Endothelial cell of umbilical vein (primary cell): ENCODE measurements around the gene PIK3C2G. TPM values are rescaled to one million over a fixed set of nuclear protein-coding genes. Genes with fewer than 3 reads are reported as not detected.

Experiments
- BruUV-seq: library from RNA; stranded (reverse); fragments of 400-500 nt; replicated peaks from 2 replicates; lab custom pipeline; 2021; lab: Mats Ljungman, UMichigan
- CTCF ChIA-PET: fragments of 300-600, 350-600 bp; sonication (Branson Sonifier 250); formaldehyde crosslinking; loops from one replicate; lab custom pipeline; 2021; ENCODE audit warnings: antibody characterized with exemption, inconsistent platforms; lab: Charles Lee
- POLR2A ChIA-PET: fragments of 300-600, 350-600 bp; sonication (Branson Sonifier 250); formaldehyde crosslinking; loops from one replicate; lab custom pipeline; 2021; ENCODE audit warnings: antibody characterized with exemption, inconsistent platforms; lab: Charles Lee
- DNase-seq: peaks from one replicate; pipeline ENCODE4 v3.0.0-alpha.2; 2011; ENCODE audit warnings: low read depth, low spot score
- FAIRE-seq: peaks from 2 replicates; lab custom pipeline; 2011; peaks lifted over from hg19 to GRCh38; lab: Jason Lieb, UNC
- H2AFZ ChIP-seq: 2 replicates; pipeline ENCODE4 v1.6.0; 2012; ENCODE audit warnings: low read depth, low read length, control low read depth, inconsistent platforms
- H3K27ac ChIP-seq: 2 replicates; pipeline ENCODE4 v1.5.1; 2011; ENCODE audit warnings: low read depth, mild to moderate bottlenecking, control low read depth, low read length, moderate library complexity; ENCODE audit not compliant: insufficient read depth
- H3K27me3 ChIP-seq, 2 experiments: 2 replicates each; pipeline versions ENCODE4 v1.6.0 to v1.6.1; 2011; ENCODE audit warnings: low read length in 2 of 2, mixed read lengths in 1 of 2; ENCODE audit not compliant: control insufficient read depth in 2 of 2, insufficient read depth in 2 of 2
- H3K36me3 ChIP-seq, 2 experiments: 2 replicates in 1 of 2; 3 replicates in 1 of 2; pipeline ENCODE4 v1.5.1; 2011; ENCODE audit warnings: low read length in 2 of 2, mild to moderate bottlenecking in 1 of 2, moderate library complexity in 1 of 2; ENCODE audit not compliant: control insufficient read depth in 2 of 2, insufficient read depth in 2 of 2; ENCODE audit errors: extremely low read depth in 1 of 2
- H3K4me1 ChIP-seq: 3 replicates; pipeline ENCODE4 v1.5.1; 2011; ENCODE audit warnings: mild to moderate bottlenecking, low read length; ENCODE audit not compliant: control insufficient read depth, insufficient read depth; ENCODE audit errors: extremely low read depth
- H3K4me2 ChIP-seq: 2 replicates; pipeline ENCODE4 v1.6.1; 2011; ENCODE audit warnings: low read length, control low read depth, mixed read lengths; ENCODE audit not compliant: insufficient read depth
- H3K4me3 ChIP-seq, 3 experiments: fragments of 200-600 bp in 1 of 3; sonication (generic), shearing (Covaris generic) in 1 of 3; replicated peaks in 1 of 3; 2 replicates each; pipeline ENCODE4 v1.5.1; 2011 to 2016; ENCODE audit warnings: control low read depth in 3 of 3, low read length in 3 of 3, mild to moderate bottlenecking in 2 of 3, inconsistent platforms in 1 of 3, low read depth in 1 of 3, moderate library complexity in 1 of 3; ENCODE audit not compliant: insufficient read depth in 1 of 3
- H3K79me2 ChIP-seq: 2 replicates; pipeline ENCODE4 v1.6.0; 2012; ENCODE audit warnings: low read length, inconsistent platforms; ENCODE audit not compliant: control insufficient read depth, insufficient read depth
- H3K9ac ChIP-seq: replicated peaks from 2 replicates; pipeline ENCODE3; 2011; ENCODE audit warnings: low read length, control low read depth; ENCODE audit not compliant: insufficient read depth; ENCODE audit errors: extremely low read depth
- H3K9me1 ChIP-seq: replicated peaks from 3 replicates; pipeline ENCODE4 v1.6.0; 2011; ENCODE audit warnings: mild to moderate bottlenecking, low read length; ENCODE audit not compliant: control insufficient read depth, insufficient read depth; ENCODE audit errors: extremely low read depth
- H3K9me3 ChIP-seq: replicated peaks from 2 replicates; pipeline ENCODE4 v1.5.1; 2012; ENCODE audit warnings: low read length, inconsistent platforms; ENCODE audit not compliant: control insufficient read depth, insufficient read depth
- H4K20me1 ChIP-seq: replicated peaks from 2 replicates; pipeline ENCODE3; 2011; ENCODE audit warnings: mild to moderate bottlenecking, low read length; ENCODE audit not compliant: control insufficient read depth, insufficient read depth; ENCODE audit errors: extremely low read depth
- EZH2 ChIP-seq: IDR thresholded peaks from 2 replicates; pipeline ENCODE4 v1.6.1; 2012; ENCODE audit warnings: borderline replicate concordance, low read depth, mild to moderate bottlenecking, moderate library complexity, low read length, inconsistent platforms; ENCODE audit not compliant: severe bottlenecking
- FOS ChIP-seq: IDR thresholded peaks from 2 replicates; pipeline ENCODE4 v1.6.1; 2011; ENCODE audit warnings: mild to moderate bottlenecking, low read length, moderate library complexity, borderline replicate concordance; ENCODE audit not compliant: insufficient read depth
- GATA2 ChIP-seq: IDR thresholded peaks from 2 replicates; pipeline ENCODE4 v1.7.0; 2011; ENCODE audit warnings: low read depth, mild to moderate bottlenecking, moderate library complexity, mixed read lengths, low read length; ENCODE audit not compliant: insufficient read length, insufficient read depth
- JUN ChIP-seq: IDR thresholded peaks from 2 replicates; pipeline ENCODE4 v1.6.1; 2011; ENCODE audit warnings: borderline replicate concordance, low read depth; ENCODE audit not compliant: insufficient read length, insufficient read depth
- MAX ChIP-seq: IDR thresholded peaks from 2 replicates; pipeline ENCODE4 v1.6.1; 2011; ENCODE audit not compliant: insufficient read depth, insufficient read length
- MYC ChIP-seq: IDR thresholded peaks from one replicate; pipeline ENCODE4 v1.6.1; 2011; ENCODE audit warnings: mild to moderate bottlenecking, low read depth, low read length
- POLR2A ChIP-seq: IDR thresholded peaks from 2 replicates; pipeline ENCODE4 v1.6.1; 2012; ENCODE audit warnings: low read depth, mild to moderate bottlenecking, control low read depth, low read length
- POLR2AphosphoS5 ChIP-seq: IDR thresholded peaks from 2 replicates; pipeline ENCODE4 v1.6.1; 2012; ENCODE audit warnings: low read depth, mild to moderate bottlenecking, control low read depth, low read length, moderate library complexity; ENCODE audit not compliant: insufficient read depth
- dilution Hi-C: fragments of 300-500 bp; cut with MboI; formaldehyde crosslinking; loops from one replicate; pipeline ENCODE4 v1.15.0; 2019; ENCODE audit warnings: low sequenced_read_pairs; ENCODE audit not compliant: extremely low pct_ligation_motif_present
- intact Hi-C: fragments of 100-400 bp; cut with micrococcal nuclease; formaldehyde crosslinking; loops from one replicate; pipeline ENCODE4 v1.10.0; 2022
- polyA plus RNA-seq, 4 experiments: library from polyadenylated mRNA; depleted of rRNA in 3 of 4; stranded (reverse) in 3 of 4; unstranded in 1 of 4; fragments of >200 nt; gene quantifications; 2 replicates each; pipeline versions ENCODE4 v1.2.1 to v1.2.3, GENCODE V29; 2011 to 2012; ENCODE audit warnings: missing spikeins in 1 of 4
- total RNA-seq: library from RNA; stranded (reverse); gene quantifications from 2 replicates; pipeline ENCODE4 v1.2.3, GENCODE V29; 2021
- TF ChIP-seq, protein P1 (sequence below), 2 donors: IDR thresholded peaks; 1 replicate in 1 of 2; 2 replicates in 1 of 2; pipeline ENCODE4 v1.5.1; 2011; ENCODE audit warnings: low read length in 2 of 2, mild to moderate bottlenecking in 2 of 2, moderate library complexity in 2 of 2, control low read depth in 1 of 2, inconsistent platforms in 1 of 2, low read depth in 1 of 2; ENCODE audit not compliant: insufficient read depth in 1 of 2; ENCODE audit errors: extremely low read depth in 1 of 2

PIK3C2G gene
- total and polyA plus RNA-seq, 2 donors (not counting 3 experiments of a cell fraction or from before 2014, with no cell fraction given): not detected

DNA sequence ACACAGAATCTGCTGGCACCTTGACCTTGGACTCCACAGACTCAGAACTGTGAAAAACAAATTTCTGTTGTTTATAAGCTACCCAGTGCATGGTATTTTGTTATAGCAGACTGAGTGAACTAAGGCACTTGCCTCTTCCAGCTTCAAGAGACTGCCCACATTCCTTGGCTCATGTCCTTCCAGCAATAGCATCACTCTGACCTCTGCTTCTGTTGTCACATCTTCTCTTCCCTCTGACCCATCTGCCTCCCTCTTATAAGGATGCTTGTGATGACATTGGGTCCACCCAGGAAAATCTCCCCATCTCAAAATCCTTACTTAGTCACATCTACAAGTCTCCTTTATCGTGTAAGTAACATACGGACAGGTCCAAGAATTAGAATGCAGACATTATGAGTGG is 200.4 kb downstream of the PIK3C2G start:
- Histone ChIP-seq H3K9me1 (no peaks in the 10 kb centered on the region), H3K4me2 (no peak overlapping the region), H3K9me3 (no peaks in the 10 kb centered on the region), H3K36me3 (no peaks in the 10 kb centered on the region), H3K4me1 (no peaks in the 10 kb centered on the region), H3K27me3 (no peaks in the 10 kb centered on the region), H3K27ac (no peak overlapping the region), H2AFZ (no peak overlapping the region), H4K20me1 (no peaks in the 10 kb centered on the region), H3K9ac (no peak overlapping the region), H3K4me3 (no peak overlapping the region), H3K79me2 (no peaks in the 10 kb centered on the region)
- FAIRE-seq (no peak), DNase-seq (peak; percentile 12)
- TF ChIP-seq EZH2: no peak
- TF ChIP-seq GATA2: no peak
- TF ChIP-seq POLR2AphosphoS5: no peak
- TF ChIP-seq JUN: no peak
- no peak for TF ChIP-seq POLR2A
- no peak for TF ChIP-seq MAX
- TF ChIP-seq, protein P1, sequence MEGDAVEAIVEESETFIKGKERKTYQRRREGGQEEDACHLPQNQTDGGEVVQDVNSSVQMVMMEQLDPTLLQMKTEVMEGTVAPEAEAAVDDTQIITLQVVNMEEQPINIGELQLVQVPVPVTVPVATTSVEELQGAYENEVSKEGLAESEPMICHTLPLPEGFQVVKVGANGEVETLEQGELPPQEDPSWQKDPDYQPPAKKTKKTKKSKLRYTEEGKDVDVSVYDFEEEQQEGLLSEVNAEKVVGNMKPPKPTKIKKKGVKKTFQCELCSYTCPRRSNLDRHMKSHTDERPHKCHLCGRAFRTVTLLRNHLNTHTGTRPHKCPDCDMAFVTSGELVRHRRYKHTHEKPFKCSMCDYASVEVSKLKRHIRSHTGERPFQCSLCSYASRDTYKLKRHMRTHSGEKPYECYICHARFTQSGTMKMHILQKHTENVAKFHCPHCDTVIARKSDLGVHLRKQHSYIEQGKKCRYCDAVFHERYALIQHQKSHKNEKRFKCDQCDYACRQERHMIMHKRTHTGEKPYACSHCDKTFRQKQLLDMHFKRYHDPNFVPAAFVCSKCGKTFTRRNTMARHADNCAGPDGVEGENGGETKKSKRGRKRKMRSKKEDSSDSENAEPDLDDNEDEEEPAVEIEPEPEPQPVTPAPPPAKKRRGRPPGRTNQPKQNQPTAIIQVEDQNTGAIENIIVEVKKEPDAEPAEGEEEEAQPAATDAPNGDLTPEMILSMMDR (IDR thresholded peaks at IDR 0.05; ENCODE audit: extremely low read depth in 1 of 2, insufficient read depth in 1 of 2, low read depth in 1 of 2, low read length in 2 of 2): no peak
- no peak for TF ChIP-seq MYC
- TF ChIP-seq FOS: no peak
- BruUV-seq: no TSS peak
- ChIA-PET CTCF (no interaction called here), POLR2A (no interaction called here)
- intact Hi-C loops: no loop called here
- dilution Hi-C loops: no loop called here
